ENCODE data around the gene SMIM44. TPM values are rescaled to one million over a fixed set of nuclear protein-coding genes. Genes with fewer than 3 reads are reported as not detected.

The SMIM44 gene
- not detected in 2 replicates for total RNA-seq

DNA sequence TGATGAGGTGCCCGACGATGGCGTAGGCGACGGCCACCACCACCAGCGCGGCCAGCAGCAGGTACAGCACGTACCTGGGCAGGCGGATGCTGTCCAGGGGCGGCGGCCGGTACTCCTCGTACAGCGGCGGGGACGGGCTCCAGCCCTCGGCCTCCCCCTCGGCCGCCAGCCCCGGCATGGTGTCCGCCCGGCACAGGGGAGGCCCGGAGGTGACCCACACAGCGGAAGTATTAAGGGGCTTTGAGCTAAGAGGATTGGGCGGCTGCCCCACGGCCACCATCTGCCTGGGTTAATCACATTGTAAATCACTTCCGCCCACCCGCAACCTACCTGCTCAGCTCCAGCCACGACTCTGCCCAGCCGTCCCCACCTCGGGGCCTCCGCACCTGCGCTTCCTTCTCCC lies at the start of gene SMIM44:
TSS of gene SMIM44 (minus strand) at position 216 of the 403 bp plus-strand sequence. CDS start at position 178, 38 bp downstream.

DNA sequence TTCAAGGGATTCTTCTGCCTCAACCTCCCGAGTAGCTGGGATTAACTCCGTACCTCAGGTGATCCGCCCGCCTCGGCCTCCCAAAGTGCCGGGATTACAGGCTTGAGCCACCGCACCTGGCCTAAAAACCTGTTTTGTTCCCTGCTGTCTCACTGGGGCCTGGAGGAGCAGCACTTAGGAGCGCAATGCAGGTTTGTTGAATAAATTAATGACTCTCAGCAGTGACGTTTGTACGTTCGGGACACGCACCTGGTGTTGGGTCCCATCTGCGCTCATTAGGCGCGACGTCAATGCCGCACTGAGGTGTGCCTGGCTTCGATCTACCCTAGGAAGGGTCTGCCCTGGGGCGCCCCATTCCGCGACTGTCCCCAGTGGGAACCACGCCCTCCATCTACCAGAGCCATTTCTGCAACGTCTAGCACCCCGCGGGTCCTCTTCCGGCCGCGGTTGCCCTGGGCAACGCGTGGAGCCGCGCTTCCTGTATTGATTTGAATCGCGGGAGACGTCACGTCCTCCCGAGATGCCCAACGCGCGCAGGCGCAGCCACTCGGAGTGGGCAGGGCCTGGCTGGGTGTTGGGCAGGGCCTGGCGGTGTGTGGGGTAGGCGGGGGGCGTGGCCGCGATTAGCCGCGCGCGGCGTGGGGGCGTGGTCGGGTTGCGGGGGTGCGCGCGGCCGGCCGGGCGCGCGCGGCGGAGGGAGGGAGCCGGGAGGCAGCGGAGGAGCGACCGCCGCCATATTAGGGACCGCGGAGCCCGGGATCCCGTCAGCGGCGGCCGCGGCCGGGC lies 22.6 kb upstream of the SMIM44 start, which contains the start of gene FZR1:
TSS of gene FZR1 (plus strand) at position 714 of the 786 bp plus-strand sequence. CDS start 16,679 bp downstream, outside the sequence.

DNA sequence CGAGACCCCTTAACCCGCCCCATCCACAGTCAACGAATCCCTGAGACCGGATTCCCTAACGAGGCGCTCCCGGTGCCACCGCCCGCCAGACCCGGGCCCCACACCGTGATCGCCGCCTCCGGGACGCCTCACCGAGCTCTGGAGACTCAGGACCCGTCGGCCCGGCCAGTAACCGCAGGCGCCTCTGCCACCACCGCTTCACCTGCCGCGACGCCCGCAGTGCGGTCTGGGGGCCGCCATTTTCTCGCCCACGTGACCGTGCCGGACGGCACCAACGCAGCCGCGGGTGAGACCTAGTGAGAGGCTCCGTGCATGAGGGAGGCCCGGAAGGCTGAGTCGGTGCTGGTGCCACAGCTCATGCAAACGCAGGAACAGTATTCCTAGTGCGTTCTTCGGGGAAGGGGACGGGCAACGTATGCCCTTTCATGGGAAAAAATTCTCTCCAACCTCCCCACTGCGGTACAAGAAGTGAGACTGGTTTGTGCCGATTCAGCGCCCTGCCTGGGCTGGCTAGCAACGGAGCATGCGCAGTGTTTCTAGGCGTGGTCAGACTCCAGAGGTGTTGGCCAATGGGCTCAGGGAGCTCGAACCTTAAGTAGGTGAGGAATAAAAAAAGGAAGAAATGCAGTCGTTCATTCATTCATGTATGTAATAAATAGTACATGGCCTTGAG lies 17.3 kb upstream of the SMIM44 start, which contains the start of gene DOHH:
TSS of gene DOHH (minus strand) at position 246 of the 673 bp plus-strand sequence. CDS start 3,860 bp downstream, outside the sequence.

DNA sequence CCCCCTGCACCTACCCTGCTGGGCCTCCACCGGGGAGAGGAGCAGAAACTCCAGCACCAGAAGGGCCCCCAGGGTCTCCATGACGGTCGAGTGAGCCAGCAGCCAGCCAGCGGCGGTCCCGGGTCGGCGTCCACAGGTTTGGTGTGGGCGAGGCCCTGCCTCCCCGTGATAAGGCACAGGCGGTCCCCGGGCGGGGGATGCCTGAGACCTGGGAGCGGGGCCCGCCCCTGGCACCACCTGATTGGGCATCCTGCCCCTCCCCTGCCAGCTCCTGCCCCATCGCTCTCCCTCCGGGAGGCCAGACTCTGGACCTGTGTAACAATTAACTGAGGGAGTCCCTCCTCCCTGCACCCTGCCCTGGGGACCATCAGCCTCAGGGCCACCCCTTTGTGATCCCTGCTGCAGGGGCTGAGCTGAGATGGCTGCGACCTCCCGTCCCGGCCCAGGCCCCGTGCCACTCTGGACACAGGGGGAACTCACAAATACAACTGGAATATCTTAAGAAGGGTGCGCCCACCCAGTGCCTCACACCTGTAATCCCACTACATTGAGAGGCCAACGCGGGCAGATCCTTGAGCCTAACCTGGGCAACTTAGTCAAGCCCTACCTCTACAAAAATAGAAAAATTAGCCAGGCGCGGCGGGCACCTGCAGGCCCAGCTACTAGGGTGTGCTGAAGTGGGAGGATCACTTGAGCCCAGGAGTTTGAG lies 2.7 kb downstream of the SMIM44 start, which contains the start of gene SMIM24:
TSS of gene SMIM24 (minus strand) at position 143 of the 709 bp plus-strand sequence. CDS start at position 81, 62 bp downstream.

Other genes starting within 250 kb of the SMIM44 start
- gene NFIC, start 116.9 kb downstream of the SMIM44 start, total RNA-seq: 91.9 and 101 TPM in 2 replicates
- not detected in 2 replicates for gene SMIM24, start 2.9 kb downstream of the SMIM44 start, total RNA-seq
- gene DOHH, start 17.2 kb upstream of the SMIM44 start, total RNA-seq: 9.4 and 14.8 TPM in 2 replicates
- 36.6 and 40.1 TPM in 2 replicates for gene FZR1, start 22.9 kb upstream of the SMIM44 start, total RNA-seq
- gene TEKTIP1, start 55.7 kb upstream of the SMIM44 start, total RNA-seq: 0.20 TPM in 1 of 2 replicates, not detected in the other
- 108 and 163 TPM in 2 replicates for gene MFSD12, start 74.1 kb upstream of the SMIM44 start, total RNA-seq
- gene HMG20B, start 89.5 kb upstream of the SMIM44 start, total RNA-seq: 58.3 and 59.0 TPM in 2 replicates
- gene GIPC3, start 102.0 kb upstream of the SMIM44 start, total RNA-seq: 0.07 and 0.10 TPM in 2 replicates
- gene TBXA2R, start 123.4 kb upstream of the SMIM44 start, total RNA-seq: 2.9 and 3.0 TPM in 2 replicates
- gene CACTIN, start 143.3 kb upstream of the SMIM44 start, total RNA-seq: 21.6 and 26.9 TPM in 2 replicates
- 55.1 and 85.5 TPM in 2 replicates for gene PIP5K1C, start 217.0 kb upstream of the SMIM44 start, total RNA-seq
- gene TJP3, start 224.9 kb upstream of the SMIM44 start, total RNA-seq: not detected in 2 replicates

Data from smooth muscle cell of the pulmonary artery (primary cell).